Muscle layer of duodenum (tissue), 2 donors: Measurements from ENCODE around the gene TTC21B.
"Not testable (repeated sequence)": the region's sequence is repeated elsewhere in the genome, so short reads cannot be mapped to it uniquely, and the experiment has no call there.

Source experiments
- H3K27ac ChIP-seq: one replicate; pipeline ENCODE4 v1.7.0; 2013; ENCODE audit warnings: mild to moderate bottlenecking, low read length
- H3K27me3 ChIP-seq: one replicate; pipeline ENCODE4 v1.7.0; 2013; ENCODE audit warnings: low read depth, mild to moderate bottlenecking, control low read depth, low read length
- H3K36me3 ChIP-seq, 2 donors: one replicate each; pipeline ENCODE4 v1.7.0; 2013; ENCODE audit warnings: low read length in 2 of 2, control low read depth in 1 of 2, mild to moderate bottlenecking in 1 of 2; ENCODE audit not compliant: insufficient read depth in 2 of 2, control insufficient read depth in 1 of 2
- H3K4me1 ChIP-seq, 2 donors: one replicate each; pipeline ENCODE4 v1.7.0; 2013; ENCODE audit warnings: low read length in 2 of 2, mild to moderate bottlenecking in 2 of 2, control low read depth in 1 of 2, moderate library complexity in 1 of 2; ENCODE audit not compliant: insufficient read depth in 2 of 2, control insufficient read depth in 1 of 2
- H3K4me3 ChIP-seq, 2 donors: one replicate each; pipeline ENCODE4 v1.7.0; 2013; ENCODE audit warnings: low read length in 2 of 2, low read depth in 1 of 2, mild to moderate bottlenecking in 1 of 2
- H3K9me3 ChIP-seq, 2 donors: one replicate each; pipeline ENCODE4 v1.7.0; 2013; ENCODE audit warnings: low read length in 2 of 2, control low read depth in 1 of 2, mild to moderate bottlenecking in 1 of 2; ENCODE audit not compliant: control insufficient read depth in 1 of 2
- donor health status: healthy.

Gene TTC21B

GRCh38 chr2:165953655-165954606, at the start of gene TTC21B:
TSS of gene TTC21B (minus strand) at chr2:165953776. CDS start at chr2:165953705, 71 bp downstream.
- Histone ChIP-seq H3K27me3 (no peaks in the 10 kb centered on the region), H3K4me3 (peak within 1 kb of the TSS; percentile 85 to 88), H3K36me3 (no peaks in the 10 kb centered on the region), H3K4me1 (peaks cover 6 to 21% of the 10 kb centered on the region in 2 donors), H3K9me3 (no peaks in the 10 kb centered on the region), H3K27ac (peak within 1 kb of the TSS; percentile 60)

- no peaks in the 10 kb centered on the region for H3K36me3 ChIP-seq
- no peaks in the 10 kb centered on the region for H3K9me3 ChIP-seq
- no peak overlapping the region for H3K27ac ChIP-seq
- no peaks in the 10 kb centered on the region for H3K4me1 ChIP-seq
- H3K27me3 ChIP-seq, result no peaks in the 10 kb centered on the region
- no peak overlapping the region for H3K4me3 ChIP-seq
Observed at GRCh38 chr2:166000401-166000800, 46.8 kb upstream of the TTC21B start.

- H3K4me1 ChIP-seq, result no peaks in the 10 kb centered on the region
Observed at GRCh38 chr2:165990846-165991245, 37.3 kb upstream of the TTC21B start.

GRCh38 chr2:165989851-165990250, 36.3 kb upstream of the TTC21B start:
- H3K4me1 ChIP-seq, result no peaks in the 10 kb centered on the region
- H3K36me3 ChIP-seq, result no peaks in the 10 kb centered on the region
- no peaks in the 10 kb centered on the region for H3K27me3 ChIP-seq
- H3K27ac ChIP-seq, result no peak overlapping the region
- H3K9me3 ChIP-seq, result no peaks in the 10 kb centered on the region
- H3K4me3 ChIP-seq, result no peak overlapping the region

More at GRCh38 chr2:165990846-165991245, 37.3 kb upstream of the TTC21B start:
- Histone ChIP-seq H3K27ac (no peak overlapping the region), H3K4me3 (no peak overlapping the region), H3K27me3 (no peaks in the 10 kb centered on the region), H3K9me3 (no peaks in the 10 kb centered on the region), H3K36me3 (no peaks in the 10 kb centered on the region)

GRCh38 chr2:165985120-165985519, 31.5 kb upstream of the TTC21B start:
- Histone ChIP-seq H3K9me3 (no peaks in the 10 kb centered on the region), H3K36me3 (no peaks in the 10 kb centered on the region), H3K27ac (no peak overlapping the region), H3K4me1 (no peaks in the 10 kb centered on the region), H3K27me3 (no peaks in the 10 kb centered on the region), H3K4me3 (no peak overlapping the region)

- not testable (repeated sequence) for H3K9me3 ChIP-seq, H3K4me1 ChIP-seq, H3K27ac ChIP-seq, H3K36me3 ChIP-seq, H3K4me3 ChIP-seq, H3K27me3 ChIP-seq
Observed at GRCh38 chr2:165972161-165972560, 18.6 kb upstream of the TTC21B start.

GRCh38 chr2:165970663-165971062, 17.1 kb upstream of the TTC21B start:
- H3K36me3 ChIP-seq, result no peaks in the 10 kb centered on the region
- no peaks in the 10 kb centered on the region for H3K9me3 ChIP-seq
- no peaks in the 10 kb centered on the region for H3K27me3 ChIP-seq
- no peaks in the 10 kb centered on the region for H3K4me1 ChIP-seq
- H3K27ac ChIP-seq, result no peak overlapping the region
- no peak overlapping the region for H3K4me3 ChIP-seq

- no peak overlapping the region for H3K4me3 ChIP-seq
- no peaks in the 10 kb centered on the region for H3K4me1 ChIP-seq
- H3K36me3 ChIP-seq, result no peaks in the 10 kb centered on the region
- H3K27ac ChIP-seq, result no peak overlapping the region
- H3K9me3 ChIP-seq, result no peaks in the 10 kb centered on the region
- H3K27me3 ChIP-seq, result no peaks in the 10 kb centered on the region
Observed at GRCh38 chr2:165969227-165969626, 15.7 kb upstream of the TTC21B start.

- Histone ChIP-seq H3K4me3 (no peak overlapping the region), H3K27me3 (no peaks in the 10 kb centered on the region), H3K9me3 (no peaks in the 10 kb centered on the region), H3K36me3 (no peaks in the 10 kb centered on the region), H3K27ac (no peak overlapping the region), H3K4me1 (no peaks in the 10 kb centered on the region)
Observed at GRCh38 chr2:165967746-165968145, 14.2 kb upstream of the TTC21B start.

- Histone ChIP-seq H3K9me3 (no peaks in the 10 kb centered on the region), H3K4me1 (no peaks in the 10 kb centered on the region), H3K36me3 (no peaks in the 10 kb centered on the region), H3K27me3 (no peaks in the 10 kb centered on the region), H3K27ac (no peak overlapping the region), H3K4me3 (no peak overlapping the region)
Observed at GRCh38 chr2:165961818-165962217, 8.2 kb upstream of the TTC21B start.

- H3K9me3 ChIP-seq, result no peaks in the 10 kb centered on the region
- no peaks in the 10 kb centered on the region for H3K36me3 ChIP-seq
- no peak overlapping the region for H3K27ac ChIP-seq
- H3K4me1 ChIP-seq, result peaks cover 0 to 4% of the 10 kb centered on the region in 2 donors
- no peaks in the 10 kb centered on the region for H3K27me3 ChIP-seq
- no peak overlapping the region for H3K4me3 ChIP-seq
Observed at GRCh38 chr2:165959371-165959770, 5.8 kb upstream of the TTC21B start.
